K562 (cell line): Measurements from ENCODE around the gene GGT6.

Source experiments
- ATF7 ChIP-seq: fragments of 450-650 bp; IDR thresholded peaks from 2 replicates; pipeline ENCODE4 v1.7.1; 2014; ENCODE audit warnings: mild to moderate bottlenecking, moderate library complexity
- CTCF ChIP-seq, 3 experiments: IDR thresholded peaks in 2 of 3; conservative IDR thresholded peaks in 1 of 3; 2 replicates each; pipeline ENCODE4 v1.5.1; 2011 to 2012; ENCODE audit warnings: low read length in 3 of 3, mild to moderate bottlenecking in 3 of 3, control low read depth in 2 of 3, improper control_type of control experiment in 1 of 3, inconsistent platforms in 1 of 3, low read depth in 1 of 3, mixed read lengths in 1 of 3, moderate library complexity in 1 of 3; ENCODE audit not compliant: insufficient read depth in 2 of 3
- ETS1 ChIP-seq: conservative IDR thresholded peaks from 2 replicates; pipeline ENCODE4 v1.6.1; 2011; ENCODE audit warnings: low read depth, mild to moderate bottlenecking, low read length; ENCODE audit not compliant: control insufficient read depth
- FOXA1 ChIP-seq: fragments of 450-650 bp; IDR thresholded peaks from 2 replicates; pipeline ENCODE4 v1.6.1; 2016; ENCODE audit warnings: mild to moderate bottlenecking, borderline replicate concordance
- PCBP2 ChIP-seq: fragments of 200-400 bp; formaldehyde crosslinking; IDR thresholded peaks from 2 replicates; pipeline ENCODE4 v1.6.1; 2018; ENCODE audit warnings: low read length, low read depth, mild to moderate bottlenecking, moderate library complexity; ENCODE audit not compliant: poor library complexity, severe bottlenecking
- POLR2A ChIP-seq: fragments of 450-650 bp; conservative IDR thresholded peaks from 2 replicates; pipeline ENCODE4 v1.6.1; 2016
- POLR2AphosphoS5 ChIP-seq: IDR thresholded peaks from 2 replicates; pipeline ENCODE4 v1.6.1; 2011; ENCODE audit warnings: mild to moderate bottlenecking, low read depth, low read length, moderate library complexity; ENCODE audit not compliant: control insufficient read depth, insufficient read depth
- TOE1 ChIP-seq, 2 experiments: fragments of 450-650 bp in 1 of 2; sonication (generic) in 1 of 2; formaldehyde crosslinking in 1 of 2; IDR thresholded peaks; 2 replicates each; pipeline versions ENCODE4 v1.7.1 to v1.8.0; 2016 to 2022; ENCODE audit warnings: borderline replicate concordance in 2 of 2, mild to moderate bottlenecking in 2 of 2, antibody characterized with exemption in 1 of 2, inconsistent platforms in 1 of 2, low read depth in 1 of 2, missing genetic modification reagents in 1 of 2, moderate library complexity in 1 of 2
- YY1 ChIP-seq, 3 experiments: IDR thresholded peaks; 2 replicates each; pipeline ENCODE4 v1.6.1; 2011; ENCODE audit warnings: low read length in 2 of 3, mild to moderate bottlenecking in 2 of 3, moderate library complexity in 2 of 3, borderline replicate concordance in 1 of 3, control low read depth in 1 of 3, low read depth in 1 of 3; ENCODE audit not compliant: insufficient read depth in 3 of 3, insufficient replicate concordance in 2 of 3, control insufficient read depth in 1 of 3, insufficient read length in 1 of 3; ENCODE audit errors: extremely low read depth in 1 of 3
- ZFX ChIP-seq: sonication (generic); formaldehyde crosslinking; IDR thresholded peaks from 2 replicates; pipeline ENCODE4 v1.8.0; 2022; ENCODE audit warnings: mild to moderate bottlenecking, missing genetic modification reagents, moderate library complexity
- ZNF282 ChIP-seq: sonication (generic); formaldehyde crosslinking; IDR thresholded peaks from 2 replicates; pipeline ENCODE4 v1.8.1; 2023; ENCODE audit warnings: missing genetic modification reagents
- ZSCAN29 ChIP-seq: fragments of 450-650 bp; IDR thresholded peaks from 2 replicates; pipeline ENCODE4 v1.6.1; 2017
- TF ChIP-seq, protein P1 (sequence below): fragments of 150-350 bp; conservative IDR thresholded peaks from 2 replicates; pipeline ENCODE4 v1.6.1; 2014; ENCODE audit warnings: low read length

DNA sequence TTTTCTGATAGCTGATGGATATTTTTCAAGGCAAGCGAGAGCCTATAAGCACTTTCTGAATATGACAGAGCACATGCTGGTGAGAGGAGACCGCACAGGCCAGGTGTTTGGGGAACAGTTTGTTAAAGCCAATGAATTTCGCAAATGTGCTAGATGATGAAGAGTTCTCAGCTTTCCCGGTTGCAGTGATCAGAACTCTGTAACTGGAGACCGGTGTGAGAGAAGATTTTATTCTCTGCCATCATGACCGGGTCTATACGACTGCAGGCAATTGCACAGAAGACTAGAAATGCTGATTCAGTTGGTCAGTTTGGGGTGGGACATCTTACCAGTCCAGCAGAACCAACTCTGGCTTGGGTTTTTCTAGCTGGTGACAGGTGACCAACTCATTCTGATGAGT, 49.4 kb upstream of the GGT6 start:
- TF ChIP-seq POLR2A (no peak), ZNF282 (no peak), ATF7 (no peak), TOE1 (IDR thresholded peaks at IDR 0.05; ENCODE audit: borderline replicate concordance) (no peak), TOE1 (CRISPR knock-in tag; IDR thresholded peaks at IDR 0.05; ENCODE audit: borderline replicate concordance, low read depth) (no peak), ZFX (no peak), CTCF (IDR thresholded peaks at IDR 0.05 in 2 of 3, conservative IDR thresholded peaks at IDR 0.05 in 1 of 3; ENCODE audit: insufficient read depth in 2 of 3, low read depth in 1 of 3, low read length in 3 of 3) (no peak), FOXA1 (no peak), ZSCAN29 (no peak), YY1 (IDR thresholded peaks at IDR 0.05; ENCODE audit: borderline replicate concordance in 1 of 3, control insufficient read depth in 1 of 3, extremely low read depth in 1 of 3, insufficient read depth in 3 of 3, insufficient read length in 1 of 3, insufficient replicate concordance in 2 of 3, low read depth in 1 of 3, low read length in 2 of 3) (no peak), POLR2AphosphoS5 (no peak), PCBP2 (no peak), ETS1 (no peak)
- TF ChIP-seq, protein P1, sequence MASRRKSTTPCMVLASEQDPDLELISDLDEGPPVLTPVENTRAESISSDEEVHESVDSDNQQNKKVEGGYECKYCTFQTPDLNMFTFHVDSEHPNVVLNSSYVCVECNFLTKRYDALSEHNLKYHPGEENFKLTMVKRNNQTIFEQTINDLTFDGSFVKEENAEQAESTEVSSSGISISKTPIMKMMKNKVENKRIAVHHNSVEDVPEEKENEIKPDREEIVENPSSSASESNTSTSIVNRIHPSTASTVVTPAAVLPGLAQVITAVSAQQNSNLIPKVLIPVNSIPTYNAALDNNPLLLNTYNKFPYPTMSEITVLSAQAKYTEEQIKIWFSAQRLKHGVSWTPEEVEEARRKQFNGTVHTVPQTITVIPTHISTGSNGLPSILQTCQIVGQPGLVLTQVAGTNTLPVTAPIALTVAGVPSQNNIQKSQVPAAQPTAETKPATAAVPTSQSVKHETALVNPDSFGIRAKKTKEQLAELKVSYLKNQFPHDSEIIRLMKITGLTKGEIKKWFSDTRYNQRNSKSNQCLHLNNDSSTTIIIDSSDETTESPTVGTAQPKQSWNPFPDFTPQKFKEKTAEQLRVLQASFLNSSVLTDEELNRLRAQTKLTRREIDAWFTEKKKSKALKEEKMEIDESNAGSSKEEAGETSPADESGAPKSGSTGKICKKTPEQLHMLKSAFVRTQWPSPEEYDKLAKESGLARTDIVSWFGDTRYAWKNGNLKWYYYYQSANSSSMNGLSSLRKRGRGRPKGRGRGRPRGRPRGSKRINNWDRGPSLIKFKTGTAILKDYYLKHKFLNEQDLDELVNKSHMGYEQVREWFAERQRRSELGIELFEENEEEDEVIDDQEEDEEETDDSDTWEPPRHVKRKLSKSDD: no peak
